Measurements from ENCODE around the gene CSF1R. TPM values are rescaled to one million over a fixed set of nuclear protein-coding genes. Genes with fewer than 3 reads are reported as not detected.
A peak's percentile ranks its signal among the peaks of the same experiment; 100 is the strongest.

Gene CSF1R
- total RNA-seq, result 10 to 100 TPM; 16.8 to 40.7 TPM
- 10 to 100 TPM; 54.8 to 66.5 TPM for polyA plus RNA-seq (ENCODE audit: insufficient read length in 2 of 2)
- long read RNA-seq, donor 1, transcript CSF1R-204 (2 exons, 886 nt), result major isoform, 5 of 156 reads
- long read RNA-seq, donor 1, partial matches to known transcripts, result 151 of 156 reads
- long read RNA-seq, donor 1, other reads (novel, unspliced or antisense), result 0 of 156 reads
- long read RNA-seq, donor 2, partial matches to known transcripts, result 0 of 2 reads
- long read RNA-seq, donor 2, other reads (novel, unspliced or antisense), result 0 of 2 reads
- long read RNA-seq, donor 3, result 0 reads
- long read RNA-seq, donor 4, partial matches to known transcripts, result 899 of 901 reads
- long read RNA-seq, donor 4, other reads (novel, unspliced or antisense), result 0 of 901 reads

DNA sequence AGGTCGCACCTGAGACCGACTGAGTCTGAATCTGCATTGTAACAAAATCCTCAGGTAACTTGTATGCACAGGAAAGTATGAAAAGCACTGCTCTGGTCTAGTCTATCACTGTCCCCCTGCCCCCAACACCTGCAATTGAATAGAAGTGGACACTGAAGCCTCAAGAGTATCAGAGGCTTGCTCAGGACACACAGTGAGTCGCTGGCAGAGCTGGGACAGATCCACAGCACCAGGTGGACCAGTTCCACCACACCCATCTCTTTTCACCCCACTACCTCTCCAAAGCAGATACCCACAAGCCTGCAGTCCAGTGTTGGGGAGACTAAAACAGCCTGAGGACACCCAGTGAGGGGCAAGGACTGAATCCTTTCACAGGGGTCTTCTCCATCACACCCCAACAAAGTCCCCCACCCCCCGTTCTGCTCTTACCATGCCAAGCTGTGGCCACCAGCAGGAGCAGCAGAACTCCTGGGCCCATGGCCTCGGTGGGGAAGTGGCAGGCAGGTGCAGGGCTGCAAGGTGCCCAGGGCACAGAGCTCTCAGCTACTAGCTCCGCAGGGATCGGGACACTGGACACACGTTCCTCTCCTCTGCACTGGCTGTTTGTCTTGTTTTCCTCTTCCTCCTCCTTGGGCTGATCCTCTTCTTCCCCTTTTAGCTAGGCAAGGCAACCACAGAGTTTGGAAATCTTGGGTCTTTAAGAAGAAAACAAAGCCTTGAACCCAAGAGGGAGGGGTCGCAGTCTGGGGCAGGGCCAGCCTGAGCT, at the start of gene CSF1R:
Gene CSF1R, minus strand, starts transcription at position 605 of the 766 bp plus-strand sequence. Its CDS starts 127 bp downstream, at position 478.
- DNase-seq (ENCODE audit: low read depth in 4 of 6, low spot score in 6 of 6), result no peak
- Histone ChIP-seq H3K4me3 (ENCODE audit: low read depth, low read length) (peak within 1 kb of the TSS; percentile 17), H3K36me3 (ENCODE audit: control insufficient read depth, insufficient read depth, low read length) (no peaks in the 10 kb centered on the region), H3K4me1 (ENCODE audit: control insufficient read depth, insufficient read depth, low read length) (peaks cover 5% of the 10 kb centered on the region), H3K27ac (ENCODE audit: low read depth, low read length) (no peak within 1 kb of the TSS), H3K27me3 (ENCODE audit: control insufficient read depth, insufficient read depth, low read length) (no peaks in the 10 kb centered on the region), H3K9me3 (ENCODE audit: control insufficient read depth, insufficient read depth, low read length) (no peaks in the 10 kb centered on the region)
- 83% methylated on average over 9 of the region's 9 CpGs for WGBS (ENCODE audit: insufficient coverage)

DNA sequence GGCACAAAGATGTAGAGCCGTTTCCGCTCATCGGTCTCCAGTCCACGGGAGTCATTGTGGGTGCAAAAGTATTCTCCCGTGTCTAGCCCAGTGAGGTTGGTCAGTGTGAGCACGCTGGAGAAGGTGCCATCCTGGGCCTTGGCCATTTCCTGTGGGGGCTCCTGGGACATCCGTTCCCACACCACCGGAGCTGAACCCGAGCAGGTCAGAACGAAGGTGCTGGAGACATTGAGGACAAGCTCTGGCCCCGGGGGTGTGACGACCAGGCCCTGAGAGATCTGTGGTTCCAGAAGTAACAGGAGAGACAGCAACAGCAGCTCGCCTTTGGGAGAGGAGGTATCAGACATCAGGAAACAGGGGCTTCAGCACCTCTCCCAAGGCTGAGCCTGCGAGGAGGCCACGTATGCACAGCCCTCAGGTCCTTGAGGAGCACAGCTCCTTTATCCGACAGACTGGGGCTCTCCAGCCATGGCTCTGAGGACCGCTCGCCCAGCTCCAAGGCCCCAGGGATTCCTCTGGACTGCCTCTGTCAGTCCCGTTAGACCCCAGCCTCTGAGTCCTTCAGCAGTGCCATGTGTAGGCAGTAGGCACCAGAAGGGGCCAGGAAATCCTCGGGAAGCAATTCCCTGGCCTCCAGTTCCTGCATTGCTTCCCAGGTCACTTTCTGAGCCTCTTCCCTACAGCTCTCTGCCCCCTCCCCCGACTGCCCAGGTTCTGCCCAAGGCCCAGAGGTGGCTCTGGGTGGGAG, 49.4 kb upstream of the CSF1R start:
- Histone ChIP-seq H3K36me3 (ENCODE audit: control insufficient read depth, insufficient read depth, low read length) (peaks cover 35% of the 10 kb centered on the region), H3K9me3 (ENCODE audit: control insufficient read depth, insufficient read depth, low read length) (no peaks in the 10 kb centered on the region), H3K4me3 (ENCODE audit: low read depth, low read length) (no peak overlapping the region), H3K4me1 (ENCODE audit: control insufficient read depth, insufficient read depth, low read length) (peaks cover 69% of the 10 kb centered on the region), H3K27ac (ENCODE audit: low read depth, low read length) (no peak overlapping the region), H3K27me3 (ENCODE audit: control insufficient read depth, insufficient read depth, low read length) (no peaks in the 10 kb centered on the region)
- no peak for DNase-seq (ENCODE audit: low read depth in 4 of 6, low spot score in 6 of 6)
- WGBS (ENCODE audit: insufficient coverage), result 88% methylated on average over 21 of the region's 21 CpGs

DNA sequence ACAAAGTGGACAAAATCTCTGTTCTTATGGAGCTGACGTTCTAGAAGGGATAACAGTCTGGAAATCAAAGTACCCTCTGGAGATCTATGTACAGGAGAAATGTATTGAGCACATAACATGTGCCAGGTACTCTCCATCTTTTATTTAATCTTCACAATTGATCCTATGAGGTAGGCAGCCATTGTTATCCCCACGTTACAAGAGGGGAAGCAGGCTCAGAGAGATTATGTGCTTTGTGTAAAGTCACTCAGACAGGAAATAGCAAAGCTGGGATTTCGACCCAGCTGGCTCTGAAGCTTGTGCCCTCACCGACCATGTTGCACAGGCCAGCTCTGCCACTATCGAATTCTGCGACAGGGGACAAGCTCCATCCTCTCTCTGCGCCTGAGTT, 47.8 kb upstream of the CSF1R start:
- DNase-seq (ENCODE audit: low read depth in 4 of 6, low spot score in 6 of 6), result no peak
- peaks cover 65% of the 10 kb centered on the region for H3K4me1 ChIP-seq (ENCODE audit: control insufficient read depth, insufficient read depth, low read length)
- H3K27me3 ChIP-seq (ENCODE audit: control insufficient read depth, insufficient read depth, low read length), result no peaks in the 10 kb centered on the region
- no peak overlapping the region for H3K4me3 ChIP-seq (ENCODE audit: low read depth, low read length)
- no peak overlapping the region for H3K27ac ChIP-seq (ENCODE audit: low read depth, low read length)
- peaks cover 39% of the 10 kb centered on the region for H3K36me3 ChIP-seq (ENCODE audit: control insufficient read depth, insufficient read depth, low read length)
- H3K9me3 ChIP-seq (ENCODE audit: control insufficient read depth, insufficient read depth, low read length), result no peaks in the 10 kb centered on the region
- whole genome bisulfite sequencing (ENCODE audit: insufficient coverage), result 57% methylated on average over 4 of the region's 7 CpGs

DNA sequence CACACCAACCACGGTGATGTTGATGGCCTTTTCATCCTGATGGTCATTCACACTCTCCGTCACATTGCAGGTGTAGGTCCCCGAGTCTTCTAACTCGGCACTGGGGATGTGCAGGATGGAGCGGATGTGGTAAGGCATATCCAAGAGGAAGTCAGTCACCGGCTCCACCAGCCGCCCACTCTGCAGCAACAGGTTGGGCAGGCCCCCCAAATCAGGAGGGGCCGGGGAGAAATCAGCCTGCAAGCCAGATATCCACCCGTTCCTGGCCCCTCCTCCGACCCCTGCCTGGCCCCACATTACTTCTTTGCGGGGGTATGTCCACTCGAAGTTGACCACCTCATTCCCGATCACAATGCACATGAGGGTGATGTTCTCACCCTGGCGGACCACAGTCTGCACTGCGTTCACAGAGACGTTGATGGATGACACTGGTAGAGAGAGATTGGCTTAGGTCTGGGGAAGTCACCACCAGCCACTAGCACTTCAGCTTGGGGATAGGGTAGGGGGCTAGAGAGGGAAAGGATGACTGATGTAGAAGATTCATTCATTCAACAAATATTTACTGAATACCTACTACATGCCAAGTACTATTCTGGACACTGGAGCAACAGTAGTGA, 47.3 kb upstream of the CSF1R start:
- Histone ChIP-seq H3K27me3 (ENCODE audit: control insufficient read depth, insufficient read depth, low read length) (no peaks in the 10 kb centered on the region), H3K4me1 (ENCODE audit: control insufficient read depth, insufficient read depth, low read length) (peaks cover 60% of the 10 kb centered on the region), H3K9me3 (ENCODE audit: control insufficient read depth, insufficient read depth, low read length) (no peaks in the 10 kb centered on the region), H3K27ac (ENCODE audit: low read depth, low read length) (no peak overlapping the region), H3K36me3 (ENCODE audit: control insufficient read depth, insufficient read depth, low read length) (peaks cover 39% of the 10 kb centered on the region), H3K4me3 (ENCODE audit: low read depth, low read length) (no peak overlapping the region)
- no peak for DNase-seq (ENCODE audit: low read depth in 4 of 6, low spot score in 6 of 6)
- 77% methylated on average over 14 of the region's 16 CpGs for WGBS (ENCODE audit: insufficient coverage)

DNA sequence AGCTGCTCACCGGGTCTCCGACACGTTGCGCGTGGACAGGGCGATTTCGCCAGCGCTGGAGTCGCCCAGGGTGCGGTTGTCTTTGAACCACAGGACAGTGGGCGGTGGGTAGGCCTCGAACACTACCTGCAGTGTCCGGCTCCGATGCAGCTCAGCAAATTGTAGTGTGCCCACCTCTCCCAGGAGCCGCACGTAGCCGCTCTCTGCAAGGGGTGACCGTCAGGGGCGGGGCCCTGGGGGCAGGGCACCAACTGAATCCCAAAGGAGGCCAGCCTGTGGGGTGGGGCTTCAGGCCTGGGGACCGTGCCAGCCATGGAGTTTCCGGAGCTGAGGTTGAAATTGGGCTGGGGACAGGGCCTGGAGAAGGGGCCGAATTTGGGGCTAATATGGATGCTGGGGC, 46.4 kb upstream of the CSF1R start:
- no peak overlapping the region for H3K4me3 ChIP-seq (ENCODE audit: low read depth, low read length)
- WGBS (ENCODE audit: insufficient coverage), result 90% methylated on average over 22 of the region's 22 CpGs
- H3K27me3 ChIP-seq (ENCODE audit: control insufficient read depth, insufficient read depth, low read length), result no peaks in the 10 kb centered on the region
- H3K36me3 ChIP-seq (ENCODE audit: control insufficient read depth, insufficient read depth, low read length), result peaks cover 39% of the 10 kb centered on the region
- H3K4me1 ChIP-seq (ENCODE audit: control insufficient read depth, insufficient read depth, low read length), result peaks cover 50% of the 10 kb centered on the region
- no peak overlapping the region for H3K27ac ChIP-seq (ENCODE audit: low read depth, low read length)
- H3K9me3 ChIP-seq (ENCODE audit: control insufficient read depth, insufficient read depth, low read length), result no peaks in the 10 kb centered on the region
- DNase-seq (ENCODE audit: low read depth in 4 of 6, low spot score in 6 of 6), result no peak

DNA sequence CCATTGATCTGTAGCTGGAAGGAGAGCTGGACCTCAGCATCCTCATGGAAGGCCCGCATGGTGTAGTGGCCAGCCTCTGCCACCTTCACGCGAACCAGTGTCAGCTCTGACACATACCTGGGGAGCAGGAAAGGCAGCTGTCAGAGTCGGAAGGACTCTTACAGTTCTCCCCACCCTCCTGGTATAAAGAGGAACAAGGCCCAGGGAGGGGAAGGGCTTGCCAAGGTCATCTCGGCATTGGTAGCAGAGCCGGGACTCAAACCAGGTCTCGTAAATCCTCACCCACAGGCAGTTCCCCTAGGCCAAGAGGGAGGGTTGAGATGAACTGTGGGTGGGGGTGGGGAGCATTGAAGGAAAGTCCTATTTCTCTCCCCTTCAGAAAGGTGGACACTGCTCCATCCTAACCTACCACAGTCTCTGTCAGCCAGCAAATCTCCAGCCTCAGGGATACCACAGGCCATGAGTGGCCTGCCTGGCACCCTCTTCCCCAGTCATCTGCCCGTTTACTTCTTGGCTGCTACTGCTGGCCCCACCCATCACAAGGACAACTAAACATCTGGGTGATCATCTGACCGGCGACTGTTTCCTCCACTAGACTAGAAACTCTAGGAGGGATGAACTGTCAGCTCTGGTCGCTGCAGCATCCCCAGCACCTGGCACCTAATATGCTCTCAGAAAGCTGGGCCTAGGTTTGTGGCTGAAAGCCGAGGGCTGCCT, 45.8 kb upstream of the CSF1R start:
- H3K36me3 ChIP-seq (ENCODE audit: control insufficient read depth, insufficient read depth, low read length), result peaks cover 35% of the 10 kb centered on the region

DNA sequence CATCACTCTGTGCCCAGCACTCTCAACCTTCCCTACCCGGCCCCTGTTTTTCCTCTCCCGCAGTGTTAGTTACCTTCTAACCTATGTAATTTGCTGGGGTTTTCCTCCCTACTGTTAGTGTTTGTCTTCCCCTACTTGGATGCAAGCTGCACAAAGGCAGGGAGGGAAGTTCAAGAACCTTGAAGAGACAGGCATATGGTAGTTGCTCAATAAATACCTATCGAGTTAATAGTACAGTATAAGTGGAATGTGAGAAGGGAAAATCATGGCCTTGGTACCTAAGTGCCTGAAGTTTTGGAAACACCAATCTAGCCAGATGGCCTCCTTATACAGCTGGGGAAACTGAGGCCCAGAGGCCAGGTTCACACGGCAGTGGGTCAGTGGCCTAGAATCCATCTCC, 45.1 kb upstream of the CSF1R start:
- H3K27ac ChIP-seq (ENCODE audit: low read depth, low read length), result no peak overlapping the region
- no peaks in the 10 kb centered on the region for H3K9me3 ChIP-seq (ENCODE audit: control insufficient read depth, insufficient read depth, low read length)
- no peak for DNase-seq (ENCODE audit: low read depth in 4 of 6, low spot score in 6 of 6)
- no peak overlapping the region for H3K4me3 ChIP-seq (ENCODE audit: low read depth, low read length)
- WGBS (ENCODE audit: insufficient coverage), result 100% methylated on average over 1 of the region's 4 CpGs
- H3K36me3 ChIP-seq (ENCODE audit: control insufficient read depth, insufficient read depth, low read length), result peaks cover 36% of the 10 kb centered on the region
- H3K27me3 ChIP-seq (ENCODE audit: control insufficient read depth, insufficient read depth, low read length), result no peaks in the 10 kb centered on the region
- peaks cover 38% of the 10 kb centered on the region for H3K4me1 ChIP-seq (ENCODE audit: control insufficient read depth, insufficient read depth, low read length)

More for the DNA sequence above, 45.8 kb upstream of the CSF1R start:
- H3K27me3 ChIP-seq (ENCODE audit: control insufficient read depth, insufficient read depth, low read length), result no peaks in the 10 kb centered on the region
- H3K4me1 ChIP-seq (ENCODE audit: control insufficient read depth, insufficient read depth, low read length), result peaks cover 44% of the 10 kb centered on the region
- H3K9me3 ChIP-seq (ENCODE audit: control insufficient read depth, insufficient read depth, low read length), result no peaks in the 10 kb centered on the region
- no peak overlapping the region for H3K27ac ChIP-seq (ENCODE audit: low read depth, low read length)
- no peak overlapping the region for H3K4me3 ChIP-seq (ENCODE audit: low read depth, low read length)
- no peak for DNase-seq (ENCODE audit: low read depth in 4 of 6, low spot score in 6 of 6)
- 69% methylated on average over 7 of the region's 12 CpGs for WGBS (ENCODE audit: insufficient coverage)

DNA sequence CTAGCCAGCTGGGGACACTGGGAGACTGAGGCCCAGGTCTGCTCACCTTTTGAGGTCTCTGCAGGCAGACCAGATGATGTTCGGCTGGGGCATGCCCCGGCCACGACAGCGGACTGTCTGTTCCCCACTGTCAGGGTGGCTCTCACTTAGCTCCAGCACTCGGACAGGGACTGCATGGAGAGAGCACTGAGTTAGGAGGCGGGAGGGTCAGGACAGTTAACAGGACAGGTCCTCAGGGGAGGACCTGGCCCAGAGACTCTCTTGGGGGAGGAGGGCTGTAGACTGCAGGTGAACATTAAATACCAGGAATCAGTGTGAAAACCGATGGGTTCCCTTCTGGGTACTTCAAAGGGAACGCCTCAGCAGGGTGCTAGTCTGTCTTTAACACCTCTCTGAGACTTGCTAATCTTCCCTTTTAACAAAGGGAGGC, 44.2 kb upstream of the CSF1R start:
- peaks cover 32% of the 10 kb centered on the region for H3K36me3 ChIP-seq (ENCODE audit: control insufficient read depth, insufficient read depth, low read length)
- H3K4me1 ChIP-seq (ENCODE audit: control insufficient read depth, insufficient read depth, low read length), result peaks cover 28% of the 10 kb centered on the region
- no peaks in the 10 kb centered on the region for H3K27me3 ChIP-seq (ENCODE audit: control insufficient read depth, insufficient read depth, low read length)
- no peak for DNase-seq (ENCODE audit: low read depth in 4 of 6, low spot score in 6 of 6)
- no peak overlapping the region for H3K4me3 ChIP-seq (ENCODE audit: low read depth, low read length)
- 66% methylated on average over 8 of the region's 8 CpGs for WGBS (ENCODE audit: insufficient coverage)
- H3K27ac ChIP-seq (ENCODE audit: low read depth, low read length), result no peak overlapping the region
- no peaks in the 10 kb centered on the region for H3K9me3 ChIP-seq (ENCODE audit: control insufficient read depth, insufficient read depth, low read length)
